EL (cell line): ENCODE results near the gene ZNF236.
"Not testable (repeated sequence)": the region's sequence is repeated elsewhere in the genome, so short reads cannot be mapped to it uniquely, and the experiment has no call there.

Experiments used
- DNase-seq: peaks from one replicate; pipeline ENCODE4 v3.0.0-alpha.2; 2016

The ZNF236 gene

GRCh38 chr18:76977684-76978232 lies 155.4 kb downstream of the ZNF236 start:
- no peak for DNase-seq

- no peak for DNase-seq
Observed at GRCh38 chr18:76978616-76979015, 156.3 kb downstream of the ZNF236 start.

DNA sequence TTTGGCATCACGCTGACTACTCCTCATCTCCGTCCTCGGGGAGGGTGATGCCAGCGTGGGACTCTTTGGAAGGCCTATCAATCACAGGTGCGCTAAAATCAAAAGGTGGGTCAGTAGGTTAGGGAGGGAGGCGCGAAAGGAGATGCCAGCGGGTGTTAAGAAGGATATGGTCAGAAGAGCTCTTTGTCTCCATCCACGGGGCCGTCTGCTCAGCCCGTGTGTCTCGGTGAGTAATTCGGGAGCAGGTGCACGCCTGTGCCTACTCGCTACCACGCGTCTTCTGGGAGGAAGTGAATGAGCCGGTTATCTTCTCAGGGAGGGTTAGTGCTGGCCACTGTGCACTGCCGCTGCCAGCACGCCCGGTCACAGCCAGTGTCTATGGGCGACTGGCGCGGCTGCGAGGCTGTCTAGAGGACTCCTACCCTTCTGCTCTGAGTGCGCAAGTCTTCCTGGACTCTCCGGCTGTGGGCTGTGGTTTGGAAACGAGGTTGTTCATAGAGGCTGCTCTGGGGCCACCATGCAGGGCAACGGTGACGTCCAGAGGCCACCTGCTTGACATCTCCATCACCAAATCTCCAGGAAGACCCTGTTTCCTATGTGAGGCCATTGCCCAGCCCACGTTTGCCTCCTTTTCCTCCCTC lies 156.9 kb downstream of the ZNF236 start:
- no peak for DNase-seq

DNA sequence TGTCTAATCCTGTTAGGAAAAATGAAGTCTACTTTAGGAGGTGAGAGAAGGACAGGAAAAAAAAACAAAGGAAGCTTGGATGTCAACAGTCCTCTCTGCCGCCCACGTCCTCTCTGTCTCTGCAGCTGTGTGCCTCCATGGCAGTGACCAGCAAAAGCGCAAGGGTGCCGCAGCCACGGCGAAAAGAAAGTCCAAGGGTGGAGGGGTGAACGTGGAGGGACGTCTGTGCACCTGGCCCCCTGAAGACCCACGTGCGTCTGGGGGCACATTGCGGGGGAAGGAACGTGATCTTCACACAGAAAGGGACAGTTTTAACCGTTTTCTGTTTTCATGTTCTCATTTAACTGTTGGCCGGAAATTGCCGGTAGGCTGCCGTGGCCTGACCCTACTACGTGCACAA lies 157.5 kb downstream of the ZNF236 start:
- DNase-seq, result no peak

GRCh38 chr18:76980663-76981395 lies 158.5 kb downstream of the ZNF236 start:
- DNase-seq, result no peak

DNA sequence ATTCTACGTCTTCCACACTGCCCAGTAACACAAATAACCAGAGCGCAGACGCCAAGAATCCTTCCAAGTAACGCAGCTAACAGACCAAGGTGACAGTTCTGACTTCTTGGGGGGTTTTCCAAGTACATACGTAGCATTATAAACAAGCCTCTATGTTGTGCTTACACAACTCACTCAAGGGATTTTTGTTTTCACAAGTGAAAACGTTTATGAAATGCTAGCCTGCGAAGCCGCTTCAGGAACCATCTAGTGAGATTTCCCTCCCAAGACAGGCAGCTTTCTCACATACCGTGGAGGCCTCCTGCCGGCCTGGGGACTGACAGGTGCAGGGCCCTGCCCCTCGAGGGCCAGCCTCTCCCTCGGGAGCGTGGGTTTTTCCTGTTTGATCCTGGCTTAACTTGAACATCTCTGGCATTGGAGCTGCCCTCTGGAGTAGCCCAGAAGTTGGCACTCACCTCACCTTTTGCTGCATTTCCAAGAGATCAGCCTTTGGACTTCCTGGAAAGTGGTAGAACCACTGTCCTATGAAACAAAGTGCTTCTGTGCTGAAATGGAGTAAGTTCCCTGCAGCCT lies 159.1 kb downstream of the ZNF236 start:
- no peak for DNase-seq

- no peak for DNase-seq
Observed at GRCh38 chr18:76982038-76982437, 159.7 kb downstream of the ZNF236 start.

GRCh38 chr18:76982841-76983583 lies 160.7 kb downstream of the ZNF236 start:
- DNase-seq, result peak; percentile 71

DNA sequence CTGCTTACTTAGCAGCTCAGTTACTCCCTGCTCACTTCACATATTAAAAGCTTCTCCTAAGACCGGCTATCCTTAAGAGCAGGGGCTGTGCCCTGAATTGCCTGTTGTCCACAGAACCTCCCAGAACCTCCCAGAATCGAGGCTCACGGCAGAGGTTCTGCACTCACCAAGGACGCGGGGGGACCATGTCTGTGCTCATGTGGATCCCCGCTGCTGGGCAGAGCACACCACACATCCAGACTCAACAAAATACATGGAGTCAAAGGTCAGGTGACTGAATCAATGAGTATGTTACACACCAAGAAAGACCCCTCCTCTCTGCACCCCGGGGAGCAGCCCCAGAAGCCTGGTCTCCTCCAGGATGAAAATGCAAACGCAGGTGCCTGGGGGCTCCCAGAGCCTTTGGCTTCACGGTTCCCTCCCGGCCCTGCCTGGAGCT lies 161.3 kb downstream of the ZNF236 start:
- DNase-seq, result no peak

DNA sequence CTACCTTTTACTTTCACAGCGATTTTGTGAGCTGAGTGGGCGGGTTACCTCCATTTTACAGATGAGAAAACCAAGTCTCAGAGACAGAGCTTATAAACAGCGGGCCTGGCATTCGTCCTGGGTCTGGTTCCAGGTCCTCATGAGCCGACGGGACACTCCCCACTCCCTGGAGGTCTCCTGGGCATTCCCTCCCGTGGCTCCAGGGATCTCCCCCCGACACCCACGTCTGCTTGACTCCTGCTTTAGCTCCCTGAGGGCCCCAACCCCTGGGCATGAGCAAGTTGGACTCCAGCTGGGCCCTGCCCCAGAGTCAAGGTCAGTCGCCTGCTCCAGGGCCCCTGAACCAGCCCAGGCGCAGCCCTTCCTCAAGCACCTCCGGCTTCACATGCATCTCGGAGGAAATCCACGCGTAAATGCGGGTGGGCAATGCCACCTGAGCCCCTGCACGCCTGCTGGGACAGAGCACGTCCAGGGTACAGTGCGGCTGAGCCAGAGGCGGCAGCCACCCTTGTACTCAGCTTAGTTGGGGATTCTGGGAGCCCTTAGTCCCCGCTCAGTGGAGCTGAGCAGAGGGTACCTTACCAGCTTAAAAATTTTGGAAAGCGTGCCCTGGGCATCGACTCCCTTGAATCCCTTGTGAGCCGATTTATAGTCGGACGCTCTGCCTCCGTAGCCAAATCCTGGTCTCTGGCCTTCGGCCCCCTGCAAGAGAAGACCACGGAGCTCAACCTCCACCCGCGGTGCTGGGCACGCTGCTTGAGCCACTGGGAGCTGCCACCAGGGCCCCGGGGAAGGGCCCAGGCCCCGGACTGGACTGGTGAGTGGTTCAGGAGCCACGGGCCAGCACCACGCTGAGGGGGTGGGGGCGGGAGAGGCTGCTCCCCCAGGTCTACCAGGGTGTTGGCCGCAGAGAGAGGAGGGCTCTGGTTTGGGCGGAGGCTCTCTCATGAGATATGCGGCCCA lies 162.1 kb downstream of the ZNF236 start:
- DNase-seq, result no peak

DNA sequence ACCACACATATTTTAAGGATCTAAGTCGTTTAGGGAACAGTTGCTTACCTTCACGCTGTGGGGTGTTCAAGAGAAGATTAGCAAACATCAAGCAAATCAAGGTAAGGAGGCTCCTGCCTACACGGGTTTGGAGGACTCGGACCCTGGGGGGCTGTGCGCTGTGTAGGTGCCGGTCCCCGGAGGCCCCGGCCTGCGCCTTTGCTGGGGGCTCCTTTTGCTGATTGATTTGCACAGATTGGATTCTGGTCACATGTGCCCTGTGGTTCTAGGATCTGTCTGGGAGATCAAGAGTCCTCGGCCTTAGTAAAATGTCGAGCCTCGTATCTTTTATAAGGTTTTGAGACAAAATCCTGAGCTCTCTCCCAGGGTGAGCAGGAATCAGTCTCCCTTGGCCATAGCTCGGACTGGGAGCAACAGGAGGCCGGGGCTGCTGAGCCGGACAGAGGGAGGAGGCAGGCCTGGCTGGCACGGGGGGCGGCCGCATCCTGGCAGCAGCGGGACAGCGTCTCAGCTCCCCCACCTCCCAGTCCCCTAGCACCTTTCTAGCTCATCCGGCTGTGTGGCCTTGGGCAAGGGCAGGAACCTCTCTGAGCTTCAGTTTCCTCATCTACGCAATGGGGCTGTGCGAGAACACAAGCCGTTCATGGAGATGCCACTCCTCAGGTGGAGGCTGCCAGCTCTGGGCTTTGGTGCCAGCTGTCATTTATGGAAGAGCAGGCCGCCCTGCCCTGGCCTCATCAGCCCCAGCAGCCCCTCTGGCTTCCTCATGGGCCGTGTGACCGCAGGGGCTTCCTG lies 163.0 kb downstream of the ZNF236 start:
- no peak for DNase-seq

- no peak for DNase-seq
Observed at GRCh38 chr18:76985951-76986236, 163.5 kb downstream of the ZNF236 start.

DNA sequence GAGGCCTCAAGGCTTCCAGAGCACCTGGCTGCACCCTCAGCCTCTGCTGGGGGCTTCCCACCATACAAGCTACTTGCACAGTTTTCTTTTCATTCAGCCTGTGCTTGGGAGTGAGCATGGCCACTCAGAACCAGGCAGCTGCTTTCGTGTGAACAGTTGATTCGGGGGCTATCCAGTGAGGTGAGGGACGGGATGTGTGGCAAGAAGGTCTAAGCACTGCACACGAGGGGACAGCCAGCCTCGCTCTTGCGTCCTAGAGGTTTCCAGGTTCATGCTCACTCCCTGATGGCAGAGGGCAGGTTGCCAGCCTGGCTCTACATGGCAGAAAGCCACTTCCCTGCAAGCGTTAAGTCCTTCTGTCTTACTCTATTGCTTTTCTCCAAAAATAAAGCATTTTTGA lies 164.0 kb downstream of the ZNF236 start:
- DNase-seq, result no peak

- no peak for DNase-seq
Observed at GRCh38 chr18:76988031-76988826, 165.9 kb downstream of the ZNF236 start.

DNA sequence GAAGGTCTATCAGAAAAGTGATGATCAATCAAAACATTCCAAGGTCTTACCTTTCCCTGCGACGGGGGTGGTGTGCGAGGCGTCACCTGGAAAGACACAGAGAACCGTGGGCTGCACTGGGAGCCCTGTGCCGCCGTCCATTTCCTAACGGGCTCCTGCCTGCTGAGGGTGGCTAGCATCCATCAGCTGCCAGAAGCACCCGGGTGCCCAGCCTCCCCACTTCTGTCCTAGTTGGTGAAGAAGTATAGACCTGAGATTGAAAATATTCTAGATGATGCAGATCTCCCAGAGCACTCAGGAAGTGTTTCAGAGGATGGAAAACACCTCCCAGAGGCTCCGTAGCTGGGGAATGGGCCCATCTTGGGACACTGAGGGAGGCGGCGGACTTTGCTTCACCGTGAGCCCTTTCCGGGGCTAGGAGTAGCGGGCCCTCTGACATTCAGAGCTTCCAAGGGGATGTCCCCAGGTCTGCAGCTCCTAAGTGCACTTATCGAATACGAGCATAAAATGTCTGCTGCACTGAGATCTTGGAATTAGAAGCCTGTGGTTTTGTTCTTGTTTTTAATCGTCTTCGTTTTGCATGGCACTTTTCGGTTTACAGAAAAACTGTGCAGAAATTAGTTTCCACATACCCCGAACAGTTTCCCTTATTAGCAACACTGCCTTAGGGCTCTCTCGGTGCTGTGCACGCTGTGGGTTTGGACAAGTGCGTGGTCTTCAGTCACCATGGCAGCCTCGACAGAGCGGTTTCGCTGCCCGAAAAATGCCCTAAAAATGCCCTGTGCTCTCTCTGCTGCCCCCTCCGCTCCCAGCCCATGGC lies 166.7 kb downstream of the ZNF236 start:
- no peak for DNase-seq

DNA sequence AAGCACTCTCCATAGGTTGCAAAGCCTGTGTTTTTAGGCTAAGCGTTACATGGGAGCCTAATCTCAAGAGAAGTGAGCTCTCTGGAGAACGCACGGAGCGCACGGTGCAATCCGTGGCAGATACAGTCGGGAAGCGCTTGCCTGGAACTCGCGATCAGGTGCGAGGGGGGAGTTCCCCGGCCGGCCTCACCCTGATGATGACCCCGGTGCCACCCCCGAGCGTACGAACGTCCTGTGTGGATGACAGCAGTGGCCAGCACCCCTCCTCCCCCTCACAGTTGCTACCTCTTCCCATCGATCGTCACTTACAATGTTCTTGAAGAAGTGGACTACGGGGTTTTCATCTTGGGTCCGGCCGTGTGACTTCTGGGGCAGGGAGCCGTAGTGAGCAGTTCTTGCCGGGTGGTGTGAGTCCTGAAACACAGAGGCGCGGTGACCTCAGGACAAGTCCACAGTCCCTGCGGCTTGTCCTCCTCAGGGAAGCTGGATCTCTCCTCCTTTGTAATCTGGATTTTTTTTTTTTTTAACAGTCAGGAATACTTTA lies 167.4 kb downstream of the ZNF236 start:
- DNase-seq, result no peak

GRCh38 chr18:76990343-76991020 lies 168.1 kb downstream of the ZNF236 start:
- DNase-seq, result not testable (repeated sequence)

- DNase-seq, result no peak
Observed at GRCh38 chr18:76991021-76991688, 168.8 kb downstream of the ZNF236 start.
